ENCODE results near the gene GZMA.

DNA sequence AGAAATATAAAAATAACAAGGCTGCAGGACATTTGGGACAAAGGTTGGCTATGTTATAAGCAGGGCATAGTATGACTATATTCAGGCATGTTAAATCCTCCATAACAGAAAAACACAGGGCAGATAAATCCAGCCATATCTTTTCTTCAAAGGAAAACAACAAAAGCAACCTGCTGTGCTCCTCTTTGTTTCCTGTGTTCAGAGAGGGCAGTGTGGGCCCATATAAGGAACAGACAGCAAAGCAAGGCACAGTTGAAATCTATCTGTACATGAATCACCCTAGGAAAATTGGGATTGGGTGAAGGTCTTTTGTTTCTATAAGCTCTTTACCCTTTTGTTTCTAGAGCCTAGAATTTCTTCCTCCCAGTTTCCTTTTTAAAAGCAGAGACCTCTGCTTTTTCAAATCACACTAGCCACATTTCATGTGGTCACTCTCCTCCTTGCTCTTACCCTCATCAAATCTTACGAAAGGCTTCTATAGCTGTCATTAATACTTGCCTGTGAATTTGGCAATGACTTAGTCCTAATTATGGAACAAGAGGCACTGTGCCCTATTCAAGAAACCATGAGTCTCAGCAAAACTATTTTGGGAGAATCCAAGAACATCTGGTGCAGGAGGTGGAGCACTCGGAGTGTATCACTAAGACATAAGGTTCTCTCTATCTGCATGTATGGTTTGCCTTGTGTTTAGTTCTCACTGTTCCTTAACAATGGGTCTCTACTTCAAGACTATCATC, 1.8 kb downstream of the GZMA start:
- TF ChIP-seq, protein P1, sequence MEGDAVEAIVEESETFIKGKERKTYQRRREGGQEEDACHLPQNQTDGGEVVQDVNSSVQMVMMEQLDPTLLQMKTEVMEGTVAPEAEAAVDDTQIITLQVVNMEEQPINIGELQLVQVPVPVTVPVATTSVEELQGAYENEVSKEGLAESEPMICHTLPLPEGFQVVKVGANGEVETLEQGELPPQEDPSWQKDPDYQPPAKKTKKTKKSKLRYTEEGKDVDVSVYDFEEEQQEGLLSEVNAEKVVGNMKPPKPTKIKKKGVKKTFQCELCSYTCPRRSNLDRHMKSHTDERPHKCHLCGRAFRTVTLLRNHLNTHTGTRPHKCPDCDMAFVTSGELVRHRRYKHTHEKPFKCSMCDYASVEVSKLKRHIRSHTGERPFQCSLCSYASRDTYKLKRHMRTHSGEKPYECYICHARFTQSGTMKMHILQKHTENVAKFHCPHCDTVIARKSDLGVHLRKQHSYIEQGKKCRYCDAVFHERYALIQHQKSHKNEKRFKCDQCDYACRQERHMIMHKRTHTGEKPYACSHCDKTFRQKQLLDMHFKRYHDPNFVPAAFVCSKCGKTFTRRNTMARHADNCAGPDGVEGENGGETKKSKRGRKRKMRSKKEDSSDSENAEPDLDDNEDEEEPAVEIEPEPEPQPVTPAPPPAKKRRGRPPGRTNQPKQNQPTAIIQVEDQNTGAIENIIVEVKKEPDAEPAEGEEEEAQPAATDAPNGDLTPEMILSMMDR (IDR thresholded peaks at IDR 0.05): no peak
- no peak for TF ChIP-seq EZH2 (IDR thresholded peaks at IDR 0.05; ENCODE audit: borderline replicate concordance, insufficient read depth, low read depth, low read length, poor library complexity, severe bottlenecking)
